K562 (cell line): ENCODE data around the gene PRDM15. TPM values are rescaled to one million over a fixed set of nuclear protein-coding genes. Genes with fewer than 3 reads are reported as not detected.

Experiments used
- CHCHD3 ChIP-seq: fragments of 250-450 bp; sonication (Bioruptor Pico); IDR thresholded peaks from 2 replicates; pipeline ENCODE4 v2.1.2; 2022; ENCODE audit warnings: mild to moderate bottlenecking
- DDX20 ChIP-seq: fragments of 450-650 bp; IDR thresholded peaks from 2 replicates; pipeline ENCODE4 v1.6.1; 2016; ENCODE audit warnings: missing genetic modification characterization, low read depth, mild to moderate bottlenecking, missing compliant biosample characterization, moderate library complexity
- ELF2 ChIP-seq: fragments of 250-450 bp; sonication (Bioruptor Pico); IDR thresholded peaks from 2 replicates; pipeline ENCODE4 v1.5.0; 2021; ENCODE audit warnings: mild to moderate bottlenecking
- FOSL1 ChIP-seq: fragments of 200-800 bp; sonication (Bioruptor generic); conservative IDR thresholded peaks from 2 replicates; pipeline ENCODE4 v1.6.1; 2016; ENCODE audit warnings: missing genetic modification characterization, missing compliant biosample characterization
- GTF3C2 ChIP-seq: IDR thresholded peaks from 3 replicates; pipeline ENCODE4 v1.6.1; 2011; ENCODE audit warnings: borderline replicate concordance, mild to moderate bottlenecking, moderate library complexity; ENCODE audit not compliant: insufficient read length; ENCODE audit errors: extremely low read depth
- HDAC8 ChIP-seq: fragments of 450-650 bp; IDR thresholded peaks from 2 replicates; pipeline ENCODE4 v1.6.1; 2016; ENCODE audit warnings: mild to moderate bottlenecking, missing genetic modification characterization, moderate library complexity, missing compliant biosample characterization
- L3MBTL2 ChIP-seq: fragments of 450-650 bp; IDR thresholded peaks from 2 replicates; pipeline ENCODE4 v1.6.1; 2016; ENCODE audit warnings: mild to moderate bottlenecking, moderate library complexity
- OTX1 ChIP-seq: fragments of 450-650 bp; formaldehyde crosslinking; IDR thresholded peaks from 2 replicates; pipeline ENCODE4 v1.4.0; 2022; ENCODE audit warnings: mild to moderate bottlenecking
- RBFOX2 ChIP-seq: fragments of 200-400 bp; formaldehyde crosslinking; IDR thresholded peaks from 2 replicates; pipeline ENCODE4 v1.6.1; 2017; ENCODE audit warnings: low read depth, mild to moderate bottlenecking, low read length, moderate library complexity
- TRIM25 ChIP-seq: fragments of 450-650 bp; IDR thresholded peaks from 2 replicates; pipeline ENCODE4 v1.7.0; 2016; ENCODE audit warnings: borderline replicate concordance
- USF1 ChIP-seq: sonication (generic); formaldehyde crosslinking; IDR thresholded peaks from 2 replicates; pipeline ENCODE4 v1.9.0; 2022; ENCODE audit warnings: mild to moderate bottlenecking, missing genetic modification reagents
- ZKSCAN3 ChIP-seq: fragments of 250-450 bp; sonication (Bioruptor Pico); IDR thresholded peaks from 2 replicates; pipeline ENCODE4 v1.4.0; 2020
- ZNF217 ChIP-seq: sonication (generic); formaldehyde crosslinking; IDR thresholded peaks from 2 replicates; pipeline ENCODE4 v1.8.0; 2022; ENCODE audit warnings: mild to moderate bottlenecking, missing genetic modification reagents
- ZNF518B ChIP-seq: fragments of 250-450 bp; sonication (Bioruptor Pico); IDR thresholded peaks from 2 replicates; pipeline ENCODE4 v1.5.0; 2021; ENCODE audit warnings: mild to moderate bottlenecking, moderate library complexity
- ZNF830 ChIP-seq: fragments of 250-450 bp; sonication (Bioruptor Pico); IDR thresholded peaks from 2 replicates; pipeline ENCODE4 v1.5.0; 2021; ENCODE audit warnings: mild to moderate bottlenecking
- polyA plus RNA-seq, 8 experiments: library from polyadenylated mRNA; depleted of rRNA in 4 of 8; stranded (reverse) in 5 of 8; unstranded in 3 of 8; fragments of >200 nt; fragmentation: Nextera tagmentation in 2 of 8; fragmentation: Illumina TruSeq in 1 of 8; extraction: Ambion mirVana in 2 of 8; extraction: Trizol in 1 of 8; gene quantifications; 2 replicates each; pipeline versions ENCODE4 v1.2.1 to v1.2.3, GENCODE V29; 2011 to 2014; ENCODE audit warnings: inconsistent platforms in 1 of 8, missing spikeins in 1 of 8
- total RNA-seq, 7 experiments: library from RNA; depleted of rRNA in 6 of 7; stranded (reverse); fragments of >200 nt in 6 of 7; fragmentation: Illumina TruSeq in 2 of 7; extraction: Trizol in 2 of 7; gene quantifications; 2 replicates each; pipeline versions ENCODE4 v1.2.1 to v1.2.3, GENCODE V29; 2011 to 2021; ENCODE audit warnings: low replicate concordance in 1 of 7
- TF ChIP-seq, protein P1 (sequence below), 3 experiments: fragments of 200-800 bp in 1 of 3; sonication (Bioruptor generic) in 1 of 3; sonication (generic) in 1 of 3; formaldehyde crosslinking in 1 of 3; IDR thresholded peaks; 2 replicates each; pipeline versions ENCODE4 v1.6.1 to v1.8.0; 2016 to 2022; ENCODE audit warnings: mild to moderate bottlenecking in 2 of 3, missing compliant biosample characterization in 2 of 3, missing genetic modification characterization in 2 of 3, missing genetic modification reagents in 1 of 3

The PRDM15 gene
- total and polyA plus RNA-seq, 9 of the 15 experiments (the other 6 are each of a cell fraction or from before 2014, with no cell fraction given): 0.93 to 9.2 (median 6.2) TPM

DNA sequence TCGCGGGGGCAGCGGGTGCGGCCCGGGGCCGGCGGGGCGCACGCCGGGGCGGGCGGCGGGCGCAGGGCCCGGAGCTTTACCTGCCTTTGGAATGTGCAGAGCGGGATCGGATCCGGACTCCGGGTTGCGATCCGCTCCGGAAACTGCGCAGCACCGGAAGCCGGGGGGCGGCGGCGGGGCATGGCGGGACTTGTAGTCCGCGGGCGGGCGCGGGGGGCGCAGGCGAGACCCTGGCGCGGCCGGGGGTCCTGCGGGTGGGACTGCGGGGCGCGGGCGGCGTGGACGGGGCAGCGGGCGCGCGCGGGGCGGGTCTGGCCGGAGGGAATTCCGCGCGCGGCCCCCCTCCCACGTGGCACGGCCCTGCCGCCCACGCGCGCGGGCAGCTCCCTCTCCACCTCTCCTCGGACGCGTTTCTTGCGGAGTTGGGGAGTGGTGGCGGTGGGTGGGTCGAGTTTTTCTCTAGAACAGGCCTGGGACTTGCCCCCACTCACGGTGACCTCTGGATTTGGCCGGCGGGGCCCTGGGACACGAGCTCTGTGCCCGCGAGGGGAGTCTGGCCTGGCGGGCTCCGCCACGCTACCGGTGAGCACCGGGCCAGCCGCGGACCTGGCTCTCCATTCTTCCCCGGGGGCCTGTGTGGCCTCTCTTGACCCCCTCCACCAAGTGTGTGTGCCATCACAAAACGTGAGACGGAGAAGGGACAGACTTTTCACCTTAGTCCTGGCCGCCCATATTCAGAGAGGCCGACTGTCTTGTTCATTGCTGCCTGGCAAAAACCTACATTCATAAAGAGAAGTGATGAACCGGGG lies at the start of gene PRDM15 (continued):
- TF ChIP-seq GTF3C2: no peak
- no peak for TF ChIP-seq DDX20 (tag)
- TF ChIP-seq, protein P1, sequence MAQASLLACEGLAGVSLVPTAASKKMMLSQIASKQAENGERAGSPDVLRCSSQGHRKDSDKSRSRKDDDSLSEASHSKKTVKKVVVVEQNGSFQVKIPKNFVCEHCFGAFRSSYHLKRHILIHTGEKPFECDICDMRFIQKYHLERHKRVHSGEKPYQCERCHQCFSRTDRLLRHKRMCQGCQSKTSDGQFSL (CRISPR knock-in tag; IDR thresholded peaks at IDR 0.05): peak; percentile 66
- TF ChIP-seq, protein P1 (tag; IDR thresholded peaks at IDR 0.05): peak in 1 of 2 experiments; percentile 61; a peak in 1 of 4 replicates
- peak; percentile 43 for TF ChIP-seq USF1 (CRISPR knock-in tag)
- peak; percentile 36 for TF ChIP-seq FOSL1 (tag)
- peak; percentile 58; the same call in 1 of the 2 replicates for TF ChIP-seq HDAC8 (tag)
- TF ChIP-seq ZNF830 (CRISPR knock-in tag): peak; percentile 79; the same call in 1 of the 2 replicates
- TF ChIP-seq OTX1 (CRISPR knock-in tag): no peak
- no peak for TF ChIP-seq ZNF518B (CRISPR knock-in tag)
- no peak for TF ChIP-seq TRIM25
- TF ChIP-seq ZKSCAN3: no peak
- 0 out of 2 replicates have a peak, but pooled peaks have one; percentile 65 for TF ChIP-seq CHCHD3 (CRISPR knock-in tag)
- TF ChIP-seq L3MBTL2: peak; percentile 90
- no peak for TF ChIP-seq ZNF217 (CRISPR knock-in tag)
- TF ChIP-seq ELF2: 0 out of 2 replicates have a peak, but pooled peaks have one; percentile 40
- peak; percentile 91 for TF ChIP-seq RBFOX2
